ENCODE data around the gene SYTL3. TPM values are rescaled to one million over a fixed set of nuclear protein-coding genes. Genes with fewer than 3 reads are reported as not detected.

Gene SYTL3
- total RNA-seq, 1 experiment from 2014 or later: 7.8 TPM

- H3K79me2 ChIP-seq (ENCODE audit: low read depth): peaks cover 41% of the 10 kb centered on the region
- H3K9me2 ChIP-seq (ENCODE audit: insufficient read depth): no peaks in the 10 kb centered on the region
- ChIA-PET CTCF (interaction anchor here (0.6 to 0.7 kb wide), 2 partner anchors 292 to 301 kb away, joined by 3 to 4 read pairs; partner anchors contain the start of gene RSPH3), POLR2A (ENCODE audit: unreplicated experiment) (no interaction called here)
- TSS peak; percentile 46 for BruUV-seq (replicated peaks)
- TF ChIP-seq, protein P1, sequence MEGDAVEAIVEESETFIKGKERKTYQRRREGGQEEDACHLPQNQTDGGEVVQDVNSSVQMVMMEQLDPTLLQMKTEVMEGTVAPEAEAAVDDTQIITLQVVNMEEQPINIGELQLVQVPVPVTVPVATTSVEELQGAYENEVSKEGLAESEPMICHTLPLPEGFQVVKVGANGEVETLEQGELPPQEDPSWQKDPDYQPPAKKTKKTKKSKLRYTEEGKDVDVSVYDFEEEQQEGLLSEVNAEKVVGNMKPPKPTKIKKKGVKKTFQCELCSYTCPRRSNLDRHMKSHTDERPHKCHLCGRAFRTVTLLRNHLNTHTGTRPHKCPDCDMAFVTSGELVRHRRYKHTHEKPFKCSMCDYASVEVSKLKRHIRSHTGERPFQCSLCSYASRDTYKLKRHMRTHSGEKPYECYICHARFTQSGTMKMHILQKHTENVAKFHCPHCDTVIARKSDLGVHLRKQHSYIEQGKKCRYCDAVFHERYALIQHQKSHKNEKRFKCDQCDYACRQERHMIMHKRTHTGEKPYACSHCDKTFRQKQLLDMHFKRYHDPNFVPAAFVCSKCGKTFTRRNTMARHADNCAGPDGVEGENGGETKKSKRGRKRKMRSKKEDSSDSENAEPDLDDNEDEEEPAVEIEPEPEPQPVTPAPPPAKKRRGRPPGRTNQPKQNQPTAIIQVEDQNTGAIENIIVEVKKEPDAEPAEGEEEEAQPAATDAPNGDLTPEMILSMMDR (conservative IDR thresholded peaks at IDR 0.05): no peak
- H3K27ac ChIP-seq: peak overlapping the region; percentile 94
- H2AFZ ChIP-seq: no peak overlapping the region
- peaks cover 60% of the 10 kb centered on the region for H3K4me1 ChIP-seq (replicated peaks; ENCODE audit: insufficient read depth)
- H3K9me3 ChIP-seq (ENCODE audit: insufficient read depth, low read depth): no peaks in the 10 kb centered on the region
- peak overlapping the region; percentile 70 for H3K4me2 ChIP-seq
- no peaks in the 10 kb centered on the region for H3K27me3 ChIP-seq (ENCODE audit: insufficient read depth, low read depth)
- peaks cover 6% of the 10 kb centered on the region; the same call in 1 of the 2 replicates for H3K36me3 ChIP-seq (ENCODE audit: low read depth)
- peak in 1 of 2 experiments; percentile 51 for DNase-seq
- peak overlapping the region; percentile 60 for H3K4me3 ChIP-seq
- no peaks in the 10 kb centered on the region for H4K20me1 ChIP-seq (ENCODE audit: insufficient read depth)
- peaks cover 37% of the 10 kb centered on the region for H3F3A ChIP-seq (ENCODE audit: insufficient read depth, low read depth)
- intact Hi-C loops (cut with micrococcal nuclease; ENCODE audit: unreplicated experiment): loop anchor here (2.0 to 10.0 kb wide), 5 partner anchors 23 to 397 kb away; no protein-coding TSS in a partner anchor
Observed at GRCh38 chr6:158707821-158708195, 58.0 kb downstream of the SYTL3 start.

GRCh38 chr6:158708239-158708638 is 58.4 kb downstream of the SYTL3 start:
- Histone ChIP-seq H3K36me3 (ENCODE audit: low read depth) (peaks cover 6% of the 10 kb centered on the region; the same call in 1 of the 2 replicates), H3K4me2 (peak overlapping the region; percentile 70), H2AFZ (no peak overlapping the region), H3K9me3 (ENCODE audit: insufficient read depth, low read depth) (no peaks in the 10 kb centered on the region), H3K27ac (peak overlapping the region; percentile 94), H3F3A (ENCODE audit: insufficient read depth, low read depth) (peaks cover 36% of the 10 kb centered on the region), H3K9me2 (ENCODE audit: insufficient read depth) (no peaks in the 10 kb centered on the region), H4K20me1 (ENCODE audit: insufficient read depth) (no peaks in the 10 kb centered on the region), H3K79me2 (ENCODE audit: low read depth) (peaks cover 41% of the 10 kb centered on the region), H3K27me3 (ENCODE audit: insufficient read depth, low read depth) (no peaks in the 10 kb centered on the region), H3K4me1 (replicated peaks; ENCODE audit: insufficient read depth) (peaks cover 58% of the 10 kb centered on the region), H3K4me3 (peak overlapping the region; percentile 60)
- no TSS peak for BruUV-seq (replicated peaks)
- ChIA-PET CTCF (no interaction called here), POLR2A (ENCODE audit: unreplicated experiment) (no interaction called here)
- intact Hi-C loops (cut with micrococcal nuclease; ENCODE audit: unreplicated experiment): loop anchor here (5.0 to 10.0 kb wide), 4 partner anchors 57 to 397 kb away; no protein-coding TSS in a partner anchor
- DNase-seq: no peak
- no peak for TF ChIP-seq EZH2 (IDR thresholded peaks at IDR 0.05; ENCODE audit: low read depth)
- TF ChIP-seq, protein P1 (conservative IDR thresholded peaks at IDR 0.05): no peak

- Histone ChIP-seq H4K20me1 (ENCODE audit: insufficient read depth) (no peaks in the 10 kb centered on the region), H3K36me3 (ENCODE audit: low read depth) (peaks cover 6% of the 10 kb centered on the region; the same call in 1 of the 2 replicates), H3K79me2 (ENCODE audit: low read depth) (peaks cover 41% of the 10 kb centered on the region), H3K4me2 (peak overlapping the region; percentile 70), H3K4me1 (replicated peaks; ENCODE audit: insufficient read depth) (peaks cover 47% of the 10 kb centered on the region), H3F3A (ENCODE audit: insufficient read depth, low read depth) (peaks cover 36% of the 10 kb centered on the region), H3K9me2 (ENCODE audit: insufficient read depth) (no peaks in the 10 kb centered on the region), H2AFZ (no peak overlapping the region), H3K4me3 (no peak overlapping the region), H3K27me3 (ENCODE audit: insufficient read depth, low read depth) (no peaks in the 10 kb centered on the region), H3K27ac (no peak overlapping the region), H3K9me3 (ENCODE audit: insufficient read depth, low read depth) (no peaks in the 10 kb centered on the region)
- POLR2A ChIA-PET (ENCODE audit: unreplicated experiment): interaction anchor here (0.6 kb wide), 1 partner anchor 231 kb away, joined by 3 read pairs; no protein-coding TSS in a partner anchor
- TF ChIP-seq EZH2 (IDR thresholded peaks at IDR 0.05; ENCODE audit: low read depth): no peak
- TF ChIP-seq, protein P1 (conservative IDR thresholded peaks at IDR 0.05): no peak
- CTCF ChIA-PET: no interaction called here
- intact Hi-C loops (cut with micrococcal nuclease; ENCODE audit: unreplicated experiment): loop anchor here (5.0 to 10.0 kb wide), 4 partner anchors 55 to 395 kb away; no protein-coding TSS in a partner anchor
- BruUV-seq (replicated peaks): no TSS peak
- no peak for DNase-seq
Observed at GRCh38 chr6:158709809-158710208, 60.0 kb downstream of the SYTL3 start.
